GM21360 (cell line): ENCODE results near the gene ST7.

Experiments used
- ATAC-seq: cut with Tn5 transposase; IDR thresholded peaks from one replicate; pipeline ENCODE4 v1.9.1; 2021; ENCODE audit warnings: mild to moderate bottlenecking, moderate library complexity; ENCODE audit not compliant: unreplicated experiment

Gene ST7

DNA sequence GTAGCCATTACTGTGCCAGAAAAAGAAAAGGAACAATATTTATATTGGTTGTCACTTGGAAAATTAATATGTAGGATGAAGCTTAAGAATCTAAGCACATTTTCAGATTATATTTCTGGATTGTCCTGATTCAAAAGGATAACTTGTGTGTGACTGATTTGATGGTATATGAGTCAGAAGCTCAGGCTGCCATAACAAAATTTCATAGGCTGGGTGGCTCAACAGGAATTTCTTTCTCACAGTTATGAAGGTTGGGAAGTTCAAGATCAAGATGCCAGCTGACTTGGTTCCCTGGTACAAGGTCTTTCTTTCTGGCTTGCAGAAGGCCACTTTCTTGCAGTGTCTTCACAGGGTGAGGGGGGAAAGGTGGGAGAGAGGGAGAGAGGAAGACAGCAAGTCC lies 108.5 kb downstream of the ST7 start:
- no peak for ATAC-seq

- no peak for ATAC-seq
Measured at GRCh38 chr7:117062300-117062699, 109.0 kb downstream of the ST7 start.

DNA sequence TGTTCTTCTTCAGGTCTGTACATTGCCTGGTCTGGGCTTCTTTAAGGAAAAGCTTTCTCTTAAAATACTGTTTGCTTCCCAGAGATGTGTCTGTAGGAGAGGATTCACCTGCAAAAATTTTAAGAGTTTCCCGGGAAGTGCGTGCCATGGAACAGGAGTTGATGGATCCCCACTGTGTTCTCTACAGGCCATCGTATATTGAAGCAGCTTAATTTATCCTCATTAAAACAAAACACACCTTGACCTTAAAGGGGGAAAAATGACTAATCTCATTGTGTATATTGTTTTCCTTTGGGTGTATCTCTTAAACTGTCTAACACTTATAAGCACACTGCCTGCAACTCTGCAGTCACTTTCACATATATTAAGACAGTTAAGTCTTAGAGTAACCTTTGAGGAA lies 111.4 kb downstream of the ST7 start:
- ATAC-seq: no peak

- no peak for ATAC-seq
Measured at GRCh38 chr7:117065571-117066150, 112.4 kb downstream of the ST7 start.

- no peak for ATAC-seq
Measured at GRCh38 chr7:117066668-117067067, 113.4 kb downstream of the ST7 start.

- ATAC-seq: no peak
Measured at GRCh38 chr7:117067340-117067739, 114.0 kb downstream of the ST7 start.

DNA sequence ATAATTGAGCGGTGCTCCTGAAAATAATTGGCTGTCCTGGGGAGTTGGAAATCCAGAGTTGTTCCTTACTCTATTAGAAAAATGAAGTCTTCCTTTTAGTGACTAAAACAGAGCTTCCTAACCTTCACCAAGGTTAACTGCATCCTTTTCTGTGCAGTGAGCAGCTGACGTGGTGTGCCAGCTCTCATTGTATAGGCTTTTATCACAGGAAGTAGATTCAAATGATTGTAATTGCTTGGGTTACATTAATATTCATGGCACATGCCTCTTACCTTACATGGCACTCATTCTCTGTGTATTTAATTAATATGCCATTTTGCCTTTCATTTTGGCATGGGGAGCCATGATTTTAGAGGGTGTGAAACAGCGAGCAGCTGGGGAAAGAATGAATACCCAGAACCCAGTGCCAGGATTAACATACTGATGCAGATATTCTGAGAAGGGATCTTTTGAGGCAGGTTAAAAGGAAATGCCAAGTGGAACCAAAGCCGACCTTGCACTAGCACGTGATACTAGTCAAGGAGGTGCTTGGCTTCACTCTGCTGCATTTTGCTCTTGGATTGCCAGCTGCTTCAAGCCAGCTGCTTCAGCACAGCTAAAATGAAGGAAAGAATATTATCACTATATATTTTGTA lies 115.3 kb downstream of the ST7 start:
- ATAC-seq: no peak

DNA sequence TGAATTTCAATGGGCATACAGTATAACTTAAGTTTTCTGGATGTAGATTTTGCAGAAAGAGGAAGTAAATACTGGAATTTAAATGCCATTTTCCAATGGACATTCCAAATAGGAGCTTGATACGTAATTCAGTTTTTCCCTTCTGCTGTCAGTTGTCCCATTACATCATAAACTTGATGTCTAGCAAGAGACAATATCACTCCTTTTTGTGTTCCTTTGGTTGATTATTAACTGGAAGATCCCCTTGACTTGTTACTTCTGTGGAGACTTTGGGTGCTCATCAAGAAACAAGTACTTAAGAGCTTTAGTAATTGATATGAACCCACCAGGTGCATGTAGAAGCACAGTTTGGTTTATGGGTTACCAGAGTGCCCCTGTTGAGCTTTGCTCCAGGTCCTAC lies 116.1 kb downstream of the ST7 start:
- ATAC-seq: no peak

DNA sequence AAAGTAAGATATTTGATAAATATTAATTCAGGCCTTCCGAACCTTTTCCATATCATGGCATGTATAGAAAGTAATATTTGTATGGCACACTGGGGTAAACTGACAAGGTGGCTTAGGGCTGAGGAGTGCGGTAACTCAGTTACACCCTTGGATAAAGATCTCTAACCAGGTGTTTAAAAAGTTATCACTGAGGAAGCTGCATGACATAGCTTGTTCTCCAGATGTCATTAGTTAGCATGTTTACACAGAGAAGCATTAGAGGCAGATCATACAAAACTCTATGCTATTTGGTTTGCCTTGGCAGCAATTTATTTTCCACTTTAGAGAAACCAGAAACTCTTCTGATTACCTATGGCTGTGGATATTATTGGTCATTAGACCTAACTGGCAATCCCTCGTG lies 118.2 kb downstream of the ST7 start:
- no peak for ATAC-seq

DNA sequence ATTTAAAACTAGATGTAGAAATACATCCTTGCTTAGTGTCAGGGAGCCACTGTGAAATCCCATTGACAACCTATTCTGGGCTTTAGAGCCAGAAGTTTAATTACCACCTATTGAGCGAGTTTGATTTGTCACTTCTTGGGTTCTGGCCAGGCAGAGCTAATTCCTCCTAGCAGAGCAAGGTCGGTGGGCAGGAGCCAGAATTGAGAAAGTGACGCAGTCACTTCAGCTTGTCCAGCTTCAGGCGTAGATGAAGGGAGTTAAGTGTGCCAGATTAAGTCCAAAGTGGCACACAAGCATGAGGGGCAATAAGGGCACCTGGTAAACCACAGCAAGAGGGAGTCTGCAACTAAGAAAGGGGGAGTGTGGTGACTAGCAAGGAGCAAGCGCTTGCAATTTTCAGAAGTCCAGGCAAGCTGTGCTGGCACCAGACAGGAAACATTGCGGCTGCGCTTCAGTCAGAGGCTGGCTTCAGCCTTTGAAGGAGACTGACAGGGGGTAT lies 119.4 kb downstream of the ST7 start:
- ATAC-seq: no peak

GRCh38 chr7:117074378-117074777 lies 121.1 kb downstream of the ST7 start:
- no peak for ATAC-seq

DNA sequence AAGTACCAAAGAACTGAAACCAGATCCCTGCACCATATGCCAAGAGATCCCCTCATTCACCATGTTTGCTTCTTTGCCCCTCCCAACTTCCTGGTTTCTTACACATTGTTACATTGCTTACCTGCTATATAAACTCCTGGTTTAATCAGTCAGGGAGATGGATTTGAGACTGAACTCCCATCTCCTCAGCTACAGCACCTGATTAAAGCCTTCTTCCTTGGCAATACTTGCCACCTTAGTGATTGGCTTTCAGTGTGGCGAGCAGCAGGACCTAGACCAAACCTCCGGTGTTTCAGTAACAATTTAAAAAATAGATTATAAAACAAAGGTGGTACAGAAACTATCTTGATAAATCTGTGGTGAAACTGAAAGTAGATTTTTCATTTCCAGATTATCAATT lies 122.6 kb downstream of the ST7 start:
- no peak for ATAC-seq

DNA sequence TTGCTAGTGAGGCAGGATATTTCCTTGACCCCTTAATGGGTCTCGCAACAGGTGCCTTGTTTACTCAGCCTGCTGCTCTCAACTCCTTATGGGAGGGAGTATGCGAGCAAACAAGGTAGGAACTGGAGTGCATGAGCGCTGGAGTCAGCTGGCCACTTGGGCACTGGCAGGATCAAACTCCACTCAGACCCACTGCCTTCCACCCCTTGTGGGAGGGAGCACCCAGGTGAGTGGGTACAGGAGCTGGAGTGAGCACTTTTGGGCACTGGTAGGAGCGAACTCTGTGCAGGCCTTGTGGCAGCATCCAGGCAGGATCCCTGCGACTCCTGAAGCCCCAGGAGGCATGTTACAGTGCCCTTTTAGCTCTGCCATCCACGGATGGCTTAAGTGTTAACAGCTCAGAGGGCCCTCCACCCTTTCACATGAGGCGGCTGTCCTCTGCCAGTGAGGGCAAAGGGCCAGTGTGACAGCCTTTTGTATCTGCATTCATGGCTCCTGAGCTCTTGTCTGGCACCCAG lies 123.2 kb downstream of the ST7 start:
- no peak for ATAC-seq

GRCh38 chr7:117077658-117078057 lies 124.4 kb downstream of the ST7 start:
- no peak for ATAC-seq

DNA sequence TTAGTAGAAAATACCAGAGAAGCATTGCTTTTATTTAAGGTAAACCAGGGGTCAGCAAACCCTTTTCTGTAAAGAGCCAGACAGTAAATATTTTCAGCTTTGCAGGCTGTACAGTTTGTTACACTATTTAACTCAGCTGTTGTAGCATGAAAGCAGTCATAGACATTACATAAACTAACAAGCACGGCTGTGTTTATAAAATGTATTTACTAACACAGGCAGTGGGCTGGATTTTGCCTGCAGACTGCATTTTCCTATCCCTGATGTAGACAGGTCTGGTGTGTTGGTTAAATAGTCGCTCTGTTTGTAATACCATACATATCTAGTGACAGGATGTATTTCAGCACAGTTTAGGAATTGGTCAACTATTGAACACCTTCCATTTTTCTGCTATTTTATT lies 129.3 kb downstream of the ST7 start:
- ATAC-seq: no peak

DNA sequence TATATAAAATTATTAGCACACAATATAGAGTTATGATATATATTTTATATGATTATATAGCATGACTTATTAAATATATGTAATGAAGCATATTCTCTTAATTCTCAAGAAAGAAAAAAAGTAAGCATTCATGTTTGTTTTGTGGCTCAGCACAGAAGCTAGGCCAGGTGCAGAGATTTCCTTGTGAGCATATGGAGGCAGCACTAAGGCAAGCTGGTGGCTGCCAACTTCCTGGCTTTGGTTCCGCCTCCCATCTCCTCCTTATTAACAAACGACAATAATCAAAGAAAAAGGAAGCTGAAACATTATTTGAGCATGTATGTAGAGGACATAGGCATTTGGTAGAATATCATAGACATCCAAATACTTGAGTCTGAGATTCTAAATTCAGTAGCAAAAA lies 130.3 kb downstream of the ST7 start:
- no peak for ATAC-seq

DNA sequence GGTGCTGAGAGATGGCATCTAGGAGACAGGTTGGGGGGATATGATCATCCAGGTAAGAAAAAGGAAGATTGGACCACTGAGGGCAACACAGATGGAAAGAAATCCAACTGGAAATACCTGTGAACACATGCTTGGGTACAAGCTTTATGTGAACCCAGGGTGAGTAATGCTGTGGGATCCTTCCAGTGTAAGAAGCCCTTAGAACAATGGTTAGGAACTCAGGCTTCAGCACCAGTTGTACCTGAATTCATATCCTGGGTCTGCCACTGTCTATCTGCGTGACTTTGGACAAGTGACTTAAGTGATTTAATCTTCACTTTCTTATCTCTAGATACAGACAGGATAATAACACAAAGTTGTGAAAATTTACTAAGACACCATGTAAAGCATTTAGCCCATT lies 131.0 kb downstream of the ST7 start:
- ATAC-seq: no peak

DNA sequence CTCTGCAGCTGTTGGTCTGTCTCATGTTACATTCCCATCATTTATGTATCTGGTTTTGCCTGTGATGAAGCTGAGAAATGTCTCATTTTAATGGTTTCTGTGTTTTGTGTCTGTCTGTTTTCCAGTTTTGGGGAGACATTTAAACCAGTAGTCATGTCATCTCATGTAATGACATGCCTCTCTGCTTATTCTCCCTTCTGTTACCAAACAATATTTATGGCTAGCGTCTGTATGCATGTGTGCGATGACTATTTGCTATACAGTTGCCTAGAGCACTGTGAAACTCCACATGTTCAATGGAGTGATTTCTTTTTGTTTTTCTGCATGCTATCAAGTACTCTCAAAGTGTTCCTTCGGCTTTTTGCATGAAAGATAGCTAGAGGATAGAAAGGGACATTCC lies 132.0 kb downstream of the ST7 start:
- no peak for ATAC-seq

DNA sequence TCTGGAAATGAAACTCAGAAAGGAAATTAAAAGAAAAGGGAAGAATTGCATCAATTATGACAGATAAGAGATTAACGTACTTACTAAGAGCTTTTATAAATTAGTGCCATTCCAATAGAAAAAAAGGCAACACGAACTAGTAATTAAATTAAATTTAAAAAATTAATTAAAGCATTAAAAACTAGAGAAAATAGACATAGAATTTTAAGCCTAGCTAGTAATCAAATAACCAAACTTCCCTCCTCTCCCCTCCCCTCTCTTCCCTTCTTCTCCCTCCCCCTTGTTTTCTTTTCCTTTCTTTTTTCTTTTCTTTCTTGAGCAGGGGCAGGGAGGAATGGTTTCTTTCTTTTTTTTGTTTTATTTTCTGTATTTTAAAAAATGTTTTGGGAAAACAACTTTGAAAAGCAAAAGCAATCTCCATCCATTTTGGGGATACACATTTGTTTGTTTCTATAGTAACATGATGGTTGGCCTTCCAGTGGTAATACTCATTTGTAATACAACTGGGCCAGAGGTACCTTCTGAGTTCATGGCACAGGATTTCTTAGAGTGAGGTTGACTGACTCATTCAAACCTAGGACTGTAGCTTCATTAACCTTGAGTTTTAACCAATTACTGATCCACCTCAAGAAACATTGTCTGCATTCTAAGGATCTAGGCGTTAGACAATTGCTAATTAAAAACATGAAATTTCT lies 132.6 kb downstream of the ST7 start:
- ATAC-seq: no peak

DNA sequence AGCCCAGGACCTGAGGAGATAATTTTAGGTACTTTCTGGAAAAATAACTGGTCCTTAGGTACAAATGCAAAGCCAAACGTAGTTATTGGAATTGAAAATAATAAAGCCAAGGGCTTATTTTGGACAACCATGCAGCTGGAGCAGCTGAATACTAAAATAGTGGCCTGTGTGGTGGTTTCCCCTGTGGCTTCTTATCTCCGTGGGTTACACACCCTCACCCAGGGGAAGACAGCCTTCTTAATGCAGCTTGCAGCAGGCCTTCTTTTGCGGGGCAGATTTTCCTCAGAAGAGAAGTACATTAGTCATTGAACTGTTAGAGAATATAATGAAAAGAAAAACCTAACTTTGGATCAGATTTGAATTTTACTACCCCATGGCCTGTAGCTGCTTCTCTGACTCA lies 133.5 kb downstream of the ST7 start:
- ATAC-seq: no peak

- no peak for ATAC-seq
Measured at GRCh38 chr7:117087639-117088396, 134.5 kb downstream of the ST7 start.
